Fibroblast of skin of right quadriceps (primary cell): ENCODE measurements around the gene CCL15.
"Not testable (repeated sequence)": the region's sequence is repeated elsewhere in the genome, so short reads cannot be mapped to it uniquely, and the experiment has no call there.

Experiments
- DNase-seq: peaks from one replicate; pipeline ENCODE4 v3.0.0-alpha.2; 2013

Gene CCL15

GRCh38 chr17:36001110-36001771 is at the start of gene CCL15:
Gene CCL15 (minus strand): TSS chr17:36001553. CDS start chr17:36001492, 61 bp downstream.
- DNase-seq: no peak

- DNase-seq: no peak
Observed at GRCh38 chr17:36049643-36050042, 48.3 kb upstream of the CCL15 start.

DNA sequence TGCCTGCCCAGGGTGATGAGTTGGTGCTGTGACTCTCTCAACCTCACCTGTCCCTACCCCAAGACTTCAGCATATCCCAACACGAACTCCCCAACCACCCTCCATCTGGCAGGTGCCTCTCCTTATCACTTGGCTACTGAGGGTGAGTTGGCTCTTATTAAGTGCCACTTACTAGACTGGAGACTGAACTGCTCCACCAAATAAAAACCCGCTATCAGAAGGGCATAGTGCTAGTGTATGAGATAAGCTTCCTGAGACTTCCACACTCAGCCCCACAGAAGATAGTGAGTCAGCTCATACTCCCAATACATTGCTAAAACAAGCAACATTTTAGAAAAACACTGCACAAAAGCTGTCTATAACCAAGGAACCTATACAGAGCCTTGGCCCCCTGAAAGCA is 46.7 kb upstream of the CCL15 start:
- DNase-seq: no peak

DNA sequence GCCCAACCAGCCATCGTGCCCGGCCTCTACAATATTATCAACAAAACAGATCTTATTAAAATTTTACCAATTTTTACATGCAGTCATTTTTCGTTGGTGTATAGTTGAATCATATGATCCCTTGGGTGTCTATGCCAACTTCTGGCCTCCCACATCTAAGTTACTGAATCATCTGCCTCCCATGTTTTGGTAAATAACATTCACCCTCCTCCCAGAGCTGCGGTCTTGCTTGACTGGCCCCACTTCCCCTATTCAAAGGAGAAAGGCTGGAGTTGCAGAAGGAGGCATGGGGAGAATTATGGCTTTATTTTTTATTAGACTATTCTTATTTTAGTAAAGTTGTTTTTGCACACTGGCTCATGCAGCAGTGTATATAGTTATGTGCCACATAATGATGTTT is 34.9 kb upstream of the CCL15 start:
- DNase-seq: no peak

DNA sequence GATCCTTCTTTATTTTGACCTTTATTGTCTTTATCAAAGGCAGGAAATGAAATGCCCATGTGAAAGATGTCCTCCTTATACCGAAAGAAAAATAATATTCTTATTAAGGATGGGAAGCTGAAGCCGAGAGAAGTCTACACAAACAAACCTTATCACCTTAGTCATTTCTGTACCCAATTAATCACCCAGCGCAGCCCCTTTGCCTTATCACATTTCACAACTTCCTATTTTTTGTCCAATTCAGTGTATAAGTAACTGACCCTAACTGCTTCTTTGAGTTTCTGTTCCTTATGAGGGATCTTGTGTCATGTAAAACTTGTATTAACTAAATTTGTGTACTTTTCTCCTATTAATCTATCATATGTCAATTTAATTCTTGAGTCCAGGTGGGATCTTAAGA is 32.8 kb upstream of the CCL15 start:
- DNase-seq: no peak

- no peak for DNase-seq
Observed at GRCh38 chr17:36030956-36031355, 29.6 kb upstream of the CCL15 start.

DNA sequence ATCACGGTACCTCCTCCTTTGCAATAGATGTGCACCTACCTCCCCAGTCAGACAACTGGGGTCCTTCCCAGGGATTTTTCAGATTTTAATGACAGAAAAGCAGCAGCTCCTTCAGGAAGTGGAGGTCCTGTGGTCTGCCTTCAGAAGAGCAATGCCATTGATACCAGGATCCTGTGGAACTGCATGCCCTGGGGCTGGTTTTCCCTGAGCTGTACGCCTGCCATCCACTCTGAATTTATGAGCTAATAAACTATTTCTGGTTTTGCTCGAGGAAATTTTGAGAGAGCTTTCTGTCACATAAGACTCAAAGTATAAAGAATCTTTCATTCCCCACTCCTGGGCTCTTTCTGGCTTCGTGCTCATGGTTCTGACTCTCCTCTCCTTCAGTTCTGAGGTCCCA is 26.4 kb upstream of the CCL15 start:
- no peak for DNase-seq

DNA sequence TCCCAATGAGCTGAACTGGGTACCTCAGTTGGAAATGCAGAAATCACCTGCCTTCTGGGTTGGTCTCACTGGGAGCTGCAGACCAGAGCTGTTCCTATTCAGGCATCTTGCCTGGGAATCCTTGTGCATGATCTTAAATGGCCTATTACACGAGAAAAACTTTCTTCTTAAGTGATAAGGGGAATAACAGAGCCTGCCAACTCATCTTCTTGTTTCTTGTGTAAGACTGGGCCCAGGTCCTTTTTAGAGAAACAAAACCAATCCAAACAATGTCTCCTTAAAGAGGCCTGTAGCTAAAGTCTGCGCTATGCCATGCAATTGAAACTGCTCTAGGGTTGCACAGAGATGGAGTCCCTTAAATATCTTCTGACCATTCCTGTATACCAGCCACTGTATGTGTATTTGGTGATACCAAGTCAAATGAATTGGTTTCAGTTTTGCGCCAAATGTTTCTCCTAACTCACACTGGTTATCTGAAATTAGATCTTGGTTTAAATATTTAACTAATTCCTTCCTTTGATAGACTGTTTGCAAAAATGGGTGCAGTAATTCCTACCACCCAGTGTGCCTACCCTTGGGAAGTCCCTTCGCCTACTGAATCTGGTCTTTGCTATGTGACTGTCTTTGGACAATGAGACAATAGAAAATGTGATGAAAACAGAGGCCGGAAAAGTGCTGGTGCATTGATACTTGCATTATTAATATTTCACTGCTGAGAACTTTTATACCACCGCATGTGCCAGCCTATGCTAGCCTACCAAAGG is 22.9 kb upstream of the CCL15 start:
- DNase-seq: no peak

- DNase-seq: no peak
Observed at GRCh38 chr17:36019423-36019822, 18.1 kb upstream of the CCL15 start.

DNA sequence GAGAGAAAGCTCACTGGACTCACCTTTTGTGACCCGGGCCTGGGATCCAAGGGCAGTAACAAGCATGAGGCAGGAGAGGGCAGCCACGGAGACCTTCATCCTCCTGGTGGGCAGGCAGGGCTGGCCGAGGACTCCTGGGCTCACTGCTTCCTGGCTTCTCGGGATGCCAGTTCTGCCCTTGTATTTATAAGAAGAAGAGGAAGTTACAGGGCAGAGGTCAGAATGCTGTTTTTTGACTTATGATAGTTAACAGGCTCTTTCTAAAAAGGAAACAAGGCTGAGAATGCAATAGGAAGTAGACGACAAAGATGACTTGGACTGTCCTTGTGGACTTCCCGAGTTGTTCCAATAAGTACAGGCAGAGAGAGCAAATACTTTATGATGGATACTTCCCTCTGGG is 16.4 kb upstream of the CCL15 start, which contains the start of gene CCL23:
Gene CCL23, minus strand, starts transcription at position 174 of the 400 bp plus-strand sequence. Its CDS starts 75 bp downstream, at position 99.
- DNase-seq: no peak

DNA sequence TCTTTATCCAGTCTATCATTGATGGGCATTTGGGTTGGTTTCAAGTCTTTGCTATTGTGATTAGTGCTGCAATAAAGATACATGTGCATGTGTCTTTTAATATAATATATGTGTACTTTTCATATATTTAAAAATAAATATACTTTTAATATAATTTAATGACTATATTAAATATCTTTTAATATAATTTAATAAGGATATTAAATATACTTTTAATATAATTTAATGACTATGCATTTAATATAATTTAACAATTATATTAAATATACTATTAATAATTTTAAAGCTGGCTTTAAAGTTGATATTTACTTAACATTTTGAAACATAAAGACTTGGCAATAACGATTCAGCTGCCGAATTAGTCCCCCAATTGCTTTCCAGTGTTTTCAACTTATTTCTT is 15.2 kb upstream of the CCL15 start:
- no peak for DNase-seq

DNA sequence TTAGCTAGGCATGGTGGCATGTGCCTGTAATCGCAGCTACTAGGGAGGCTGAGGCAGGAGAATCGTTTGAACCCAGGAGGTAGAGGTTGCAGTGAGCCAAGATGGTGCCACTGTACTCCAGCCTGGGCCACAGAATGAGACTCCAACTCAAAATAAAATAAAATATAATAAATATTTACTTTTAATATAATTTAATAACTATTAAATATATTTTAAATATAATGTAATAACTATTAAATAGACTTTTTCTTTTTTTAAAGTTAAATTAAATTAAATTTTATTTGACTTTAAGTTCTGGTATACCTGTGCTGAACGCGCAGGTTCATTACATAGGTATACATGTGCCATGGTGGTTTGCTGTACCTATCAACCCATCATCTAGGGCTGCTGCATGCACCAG is 14.5 kb upstream of the CCL15 start:
- not testable (repeated sequence) for DNase-seq

GRCh38 chr17:36014946-36015345 is 13.6 kb upstream of the CCL15 start:
- DNase-seq: no peak

GRCh38 chr17:36011201-36011600 is 9.8 kb upstream of the CCL15 start:
- no peak for DNase-seq

- DNase-seq: no peak
Observed at GRCh38 chr17:36008998-36009665, 7.8 kb upstream of the CCL15 start.

DNA sequence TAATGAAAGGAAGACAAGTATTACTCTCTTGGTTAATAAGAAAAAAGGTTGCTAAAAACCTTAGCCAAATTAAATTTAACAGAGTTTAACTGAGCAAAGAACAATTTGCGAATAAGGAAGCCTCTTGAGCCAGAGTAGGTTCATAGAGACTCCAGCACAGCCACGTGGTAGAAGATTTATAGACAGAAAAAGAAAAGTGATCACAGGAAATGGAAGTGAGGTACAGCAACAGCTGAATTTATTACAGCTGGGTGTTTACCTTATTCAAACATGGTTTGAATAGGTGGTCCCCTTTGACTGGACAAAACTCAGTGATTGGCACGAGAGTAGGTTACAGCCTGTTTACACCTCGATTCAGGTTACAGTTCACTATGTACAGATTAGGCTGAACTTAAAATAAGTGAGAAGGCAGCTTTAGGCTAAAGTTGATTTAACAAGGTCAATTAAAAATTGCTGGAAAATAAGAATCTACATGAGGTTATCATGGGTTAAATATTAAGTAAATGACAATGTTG is 3.3 kb upstream of the CCL15 start:
- DNase-seq: no peak

- no peak for DNase-seq
Observed at GRCh38 chr17:36002631-36003030, 1.3 kb upstream of the CCL15 start.

DNA sequence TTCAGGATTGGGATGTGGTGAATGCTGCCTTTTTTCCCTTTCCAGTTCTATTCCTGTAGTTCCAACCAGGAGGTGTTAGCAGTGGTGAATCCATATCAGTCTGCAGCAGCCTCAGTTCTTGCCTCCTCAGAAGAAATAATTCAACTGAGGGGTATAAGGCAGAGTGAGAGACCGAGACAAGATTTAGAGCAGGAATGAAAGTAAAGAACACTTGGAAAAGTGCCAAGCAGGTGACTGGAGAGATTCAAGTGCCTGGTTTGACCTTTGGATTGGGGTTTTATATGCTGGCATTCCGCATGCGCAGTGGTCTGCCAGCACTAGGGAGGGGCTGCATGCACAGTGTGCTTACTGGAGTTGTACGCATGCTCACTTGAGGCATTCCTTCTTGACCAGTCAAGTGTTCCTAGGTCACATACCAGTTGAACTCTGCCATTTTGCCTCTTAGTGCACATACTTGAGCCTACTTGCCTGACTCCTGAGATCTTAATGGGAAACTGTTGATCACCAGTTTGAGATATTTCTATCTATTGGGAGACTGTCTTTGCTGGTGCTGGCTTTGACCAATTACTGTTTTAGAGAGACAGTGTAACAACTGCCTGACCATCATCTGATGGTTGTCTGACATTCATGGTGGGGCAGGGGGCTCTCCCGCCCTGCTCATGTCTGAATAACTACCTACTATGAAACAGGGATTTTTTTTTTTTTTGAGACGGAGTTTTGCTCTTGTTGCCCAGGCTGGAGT is 680 bp upstream of the CCL15 start:
- DNase-seq: no peak

- DNase-seq: no peak
Observed at GRCh38 chr17:36000732-36001109, 632 bp downstream of the CCL15 start.

DNA sequence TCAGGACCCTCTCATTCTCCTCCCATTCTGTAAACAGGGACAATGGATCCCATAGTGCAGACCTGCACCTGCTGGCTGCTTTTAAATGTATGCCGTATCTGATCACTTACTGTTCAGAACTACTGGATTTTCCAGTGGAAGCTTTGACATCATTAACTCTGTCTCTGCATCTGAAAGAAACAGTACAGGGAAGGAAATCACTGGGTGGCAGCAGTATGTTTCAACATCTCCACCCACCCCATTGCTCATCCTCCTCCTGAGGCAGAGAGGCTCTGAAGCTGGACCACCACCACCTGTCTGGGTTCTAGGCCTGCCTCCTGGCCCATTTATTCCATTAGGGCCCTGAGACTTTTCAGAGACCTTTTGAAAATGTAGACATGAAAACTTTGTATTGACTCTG is 2.6 kb downstream of the CCL15 start:
- DNase-seq: no peak

GRCh38 chr17:35998018-35998545 is 3.3 kb downstream of the CCL15 start:
- no peak for DNase-seq

DNA sequence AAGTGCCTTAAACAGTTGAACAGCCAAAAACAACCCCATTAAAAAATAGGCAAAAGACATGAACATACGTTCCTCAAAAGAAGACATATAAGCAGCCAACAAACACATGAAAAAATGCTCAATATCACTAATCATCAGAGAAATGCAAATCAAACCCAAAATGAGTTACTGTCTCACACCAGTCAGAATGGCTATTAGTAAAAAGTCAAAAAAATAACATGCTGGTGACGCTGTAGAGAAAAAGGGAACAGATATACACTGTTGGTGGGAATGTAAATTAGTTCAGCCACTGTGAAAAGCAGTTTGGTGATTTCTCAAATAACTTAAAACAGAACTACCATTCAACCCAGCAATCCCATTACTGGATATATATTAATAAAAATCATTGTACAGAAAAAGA is 6.0 kb downstream of the CCL15 start:
- DNase-seq: not testable (repeated sequence)

DNA sequence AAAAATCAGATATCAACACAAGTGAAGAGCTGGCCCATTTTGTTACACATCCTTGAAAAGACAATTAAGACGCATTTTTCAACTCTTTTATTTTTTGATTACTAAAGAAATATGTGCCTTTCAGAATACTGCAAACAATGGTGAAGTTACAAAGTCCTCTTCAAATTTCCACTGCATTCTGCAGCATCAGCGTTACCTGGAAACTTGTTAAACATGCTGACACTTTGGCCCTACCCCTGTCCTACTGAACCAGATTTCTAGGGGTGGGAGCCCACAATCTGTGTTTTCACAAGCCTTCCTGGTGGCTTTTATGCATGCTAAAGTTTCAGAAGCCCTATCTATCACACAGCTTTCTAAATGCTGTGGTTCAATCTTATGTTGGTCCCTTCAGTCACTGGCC is 10.3 kb downstream of the CCL15 start:
- no peak for DNase-seq
